HUES6 (cell line): ENCODE results near the gene LENEP.

Source experiments
- H3K27ac ChIP-seq: 2 replicates; pipeline ENCODE4 v1.7.0; 2013; ENCODE audit warnings: low read depth, mild to moderate bottlenecking, low read length, inconsistent platforms
- H3K27me3 ChIP-seq: 2 replicates; pipeline ENCODE4 v1.6.1; 2013; ENCODE audit warnings: low read length; ENCODE audit not compliant: control insufficient read depth, insufficient read depth
- H3K36me3 ChIP-seq: 2 replicates; pipeline ENCODE4 v1.6.1; 2013; ENCODE audit warnings: low read length; ENCODE audit not compliant: control insufficient read depth, insufficient read depth
- H3K4me1 ChIP-seq: 2 replicates; pipeline ENCODE4 v1.6.1; 2013; ENCODE audit warnings: low read length; ENCODE audit not compliant: control insufficient read depth, insufficient read depth
- H3K4me3 ChIP-seq: 2 replicates; pipeline ENCODE4 v1.5.1; 2013; ENCODE audit warnings: low read depth, low read length
- H3K9ac ChIP-seq: one replicate; pipeline ENCODE4 v1.6.1; 2013; ENCODE audit warnings: mild to moderate bottlenecking, low read length
- H3K9me3 ChIP-seq: 2 replicates; pipeline ENCODE4 v1.6.1; 2013; ENCODE audit warnings: low read depth, low read length; ENCODE audit not compliant: control insufficient read depth, insufficient read depth

Gene LENEP

GRCh38 chr1:155035936-155036335 lies 42.5 kb downstream of the LENEP start:
- Histone ChIP-seq H3K27ac (no peak overlapping the region), H3K27me3 (no peaks in the 10 kb centered on the region; the same call in 1 of the 2 replicates), H3K9ac (no peak overlapping the region), H3K36me3 (no peaks in the 10 kb centered on the region), H3K9me3 (no peaks in the 10 kb centered on the region), H3K4me1 (peaks cover 4% of the 10 kb centered on the region; the same call in 1 of the 2 replicates), H3K4me3 (no peak overlapping the region)

GRCh38 chr1:155037043-155037442 lies 43.7 kb downstream of the LENEP start:
- H3K4me1 ChIP-seq: peaks cover 4% of the 10 kb centered on the region; the same call in 1 of the 2 replicates
- H3K9me3 ChIP-seq: no peaks in the 10 kb centered on the region
- no peak overlapping the region for H3K9ac ChIP-seq
- no peak overlapping the region for H3K4me3 ChIP-seq
- H3K27me3 ChIP-seq: no peaks in the 10 kb centered on the region; the same call in 1 of the 2 replicates
- no peak overlapping the region for H3K27ac ChIP-seq
- H3K36me3 ChIP-seq: no peaks in the 10 kb centered on the region

- peaks cover 4% of the 10 kb centered on the region; the same call in 1 of the 2 replicates for H3K4me1 ChIP-seq
- H3K4me3 ChIP-seq: no peak overlapping the region
- no peaks in the 10 kb centered on the region for H3K36me3 ChIP-seq
- H3K27me3 ChIP-seq: no peaks in the 10 kb centered on the region; the same call in 1 of the 2 replicates
- no peaks in the 10 kb centered on the region for H3K9me3 ChIP-seq
- no peak overlapping the region for H3K27ac ChIP-seq
- H3K9ac ChIP-seq: no peak overlapping the region
Observed at GRCh38 chr1:155037851-155038441, 44.6 kb downstream of the LENEP start.

- Histone ChIP-seq H3K27me3 (no peaks in the 10 kb centered on the region; the same call in 1 of the 2 replicates), H3K27ac (no peak overlapping the region), H3K36me3 (no peaks in the 10 kb centered on the region), H3K9me3 (no peaks in the 10 kb centered on the region), H3K9ac (no peak overlapping the region), H3K4me3 (no peak overlapping the region), H3K4me1 (peaks cover 4% of the 10 kb centered on the region; the same call in 1 of the 2 replicates)
Observed at GRCh38 chr1:155038602-155039307, 45.4 kb downstream of the LENEP start.

- no peaks in the 10 kb centered on the region; the same call in 1 of the 2 replicates for H3K27me3 ChIP-seq
- H3K27ac ChIP-seq: no peak overlapping the region
- H3K4me1 ChIP-seq: peaks cover 4% of the 10 kb centered on the region; the same call in 1 of the 2 replicates
Observed at GRCh38 chr1:155039308-155039669, 45.9 kb downstream of the LENEP start.

GRCh38 chr1:155040358-155041093 lies 47.1 kb downstream of the LENEP start:
- peaks cover 9% of the 10 kb centered on the region; the same call in 1 of the 2 replicates for H3K4me1 ChIP-seq
- H3K36me3 ChIP-seq: no peaks in the 10 kb centered on the region
- no peaks in the 10 kb centered on the region; the same call in 1 of the 2 replicates for H3K27me3 ChIP-seq
- H3K27ac ChIP-seq: no peak overlapping the region
- no peak overlapping the region for H3K9ac ChIP-seq
- H3K9me3 ChIP-seq: no peaks in the 10 kb centered on the region
- H3K4me3 ChIP-seq: no peak overlapping the region

More at GRCh38 chr1:155039308-155039669, 45.9 kb downstream of the LENEP start:
- Histone ChIP-seq H3K9ac (no peak overlapping the region), H3K9me3 (no peaks in the 10 kb centered on the region), H3K36me3 (no peaks in the 10 kb centered on the region), H3K4me3 (no peak overlapping the region)

GRCh38 chr1:155042789-155043188 lies 49.4 kb downstream of the LENEP start:
- H3K4me1 ChIP-seq: peaks cover 16% of the 10 kb centered on the region; the same call in 1 of the 2 replicates
- no peaks in the 10 kb centered on the region for H3K9me3 ChIP-seq
- H3K4me3 ChIP-seq: no peak overlapping the region
- no peak overlapping the region for H3K27ac ChIP-seq
- H3K9ac ChIP-seq: no peak overlapping the region
- no peaks in the 10 kb centered on the region; the same call in 1 of the 2 replicates for H3K27me3 ChIP-seq
- no peaks in the 10 kb centered on the region for H3K36me3 ChIP-seq

GRCh38 chr1:155043301-155043702 lies 49.9 kb downstream of the LENEP start:
- no peaks in the 10 kb centered on the region for H3K36me3 ChIP-seq
- H3K4me1 ChIP-seq: peaks cover 17% of the 10 kb centered on the region; the same call in 1 of the 2 replicates
- H3K4me3 ChIP-seq: no peak overlapping the region
- no peaks in the 10 kb centered on the region; the same call in 1 of the 2 replicates for H3K27me3 ChIP-seq
- no peak overlapping the region for H3K27ac ChIP-seq
- no peak overlapping the region for H3K9ac ChIP-seq
- no peaks in the 10 kb centered on the region for H3K9me3 ChIP-seq

GRCh38 chr1:155043793-155044192 lies 50.4 kb downstream of the LENEP start:
- Histone ChIP-seq H3K4me3 (no peak overlapping the region), H3K27me3 (no peaks in the 10 kb centered on the region; the same call in 1 of the 2 replicates), H3K27ac (no peak overlapping the region), H3K9me3 (no peaks in the 10 kb centered on the region), H3K9ac (no peak overlapping the region), H3K36me3 (no peaks in the 10 kb centered on the region), H3K4me1 (peaks cover 18% of the 10 kb centered on the region; the same call in 1 of the 2 replicates)
